HG02610 (cell line): ENCODE measurements around the gene GPR107.

Experiments
- ATAC-seq: cut with Tn5 transposase; IDR thresholded peaks from one replicate; pipeline ENCODE4 v1.9.1; 2021; ENCODE audit warnings: mild to moderate bottlenecking, moderate library complexity; ENCODE audit not compliant: unreplicated experiment

The GPR107 gene

DNA sequence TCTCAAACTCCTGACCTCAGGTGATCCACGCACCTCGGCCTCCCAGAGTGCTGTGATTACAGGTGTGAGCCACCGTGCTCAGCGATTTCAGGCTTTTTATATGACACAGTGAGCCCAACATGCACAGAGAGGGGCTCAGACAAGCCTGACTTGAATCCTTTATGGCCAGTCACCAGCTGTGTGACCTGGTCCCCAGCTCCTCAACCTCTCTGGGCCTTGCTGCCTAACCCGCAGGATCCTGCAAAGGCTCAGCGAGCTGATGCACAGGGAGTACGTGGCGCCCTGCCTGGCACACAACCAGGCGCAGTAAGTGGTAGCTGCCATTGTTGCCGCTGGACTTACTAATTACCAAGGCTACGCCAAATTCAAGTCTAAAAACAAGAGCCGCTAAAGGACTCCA is 101.9 kb downstream of the GPR107 start:
- no peak for ATAC-seq

DNA sequence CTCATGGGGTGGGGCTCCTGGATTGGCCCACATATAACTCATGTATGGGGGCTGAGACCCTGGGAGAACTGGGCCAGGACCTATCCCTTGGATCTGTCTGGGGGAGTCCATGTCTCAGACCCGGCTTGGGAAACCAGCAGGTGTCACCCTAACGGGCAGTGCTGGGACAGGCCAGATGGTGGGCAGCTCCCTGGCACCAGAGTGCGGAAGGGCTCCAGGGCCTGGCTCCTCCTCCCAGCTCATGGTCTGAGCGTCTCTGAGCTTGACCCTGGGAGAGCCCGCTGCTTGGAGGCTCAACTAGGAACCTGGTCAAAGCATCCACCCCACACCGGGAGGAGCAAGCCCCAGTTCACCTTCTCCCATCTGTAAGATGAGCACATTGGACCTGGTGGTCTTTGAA is 103.0 kb downstream of the GPR107 start:
- no peak for ATAC-seq

DNA sequence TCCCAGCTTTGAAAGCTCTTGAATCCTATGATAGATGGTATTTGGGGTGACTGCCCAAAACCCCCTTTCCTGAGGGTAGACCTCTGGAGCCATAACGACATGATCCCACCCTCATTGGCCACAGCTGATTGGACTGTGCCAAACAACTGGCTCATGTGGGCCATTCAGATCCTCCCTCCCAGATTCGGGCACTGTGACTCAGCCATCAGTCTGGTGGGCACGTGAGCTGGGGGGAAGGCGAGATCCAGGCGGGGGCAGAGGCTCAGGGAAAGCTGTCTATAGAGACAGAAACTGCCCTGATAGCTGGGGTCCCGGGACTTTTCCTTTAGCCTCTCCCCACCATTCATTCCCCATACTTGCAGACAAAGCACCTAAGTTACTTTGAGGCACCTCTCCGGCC is 103.4 kb downstream of the GPR107 start:
- no peak for ATAC-seq

DNA sequence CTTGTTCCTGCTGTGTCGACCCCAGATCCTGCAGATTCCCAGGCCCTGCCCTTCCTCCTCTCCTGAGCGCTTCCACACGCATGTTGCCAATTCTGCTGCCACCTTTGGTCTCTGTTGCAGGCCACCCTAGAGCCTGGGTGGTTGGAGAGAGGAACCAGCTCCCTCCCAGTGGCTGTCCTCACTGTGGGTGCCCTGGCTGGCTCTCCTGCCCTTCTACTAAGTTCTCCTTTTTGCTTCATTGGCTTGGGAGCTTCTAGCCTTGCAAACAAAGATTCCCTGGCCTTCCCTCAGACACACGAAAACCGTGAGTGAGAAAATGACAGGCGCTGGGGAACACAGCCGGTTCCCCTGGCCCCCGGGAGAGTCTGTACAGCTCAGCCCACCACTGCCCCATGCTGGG is 104.3 kb downstream of the GPR107 start:
- ATAC-seq: no peak

DNA sequence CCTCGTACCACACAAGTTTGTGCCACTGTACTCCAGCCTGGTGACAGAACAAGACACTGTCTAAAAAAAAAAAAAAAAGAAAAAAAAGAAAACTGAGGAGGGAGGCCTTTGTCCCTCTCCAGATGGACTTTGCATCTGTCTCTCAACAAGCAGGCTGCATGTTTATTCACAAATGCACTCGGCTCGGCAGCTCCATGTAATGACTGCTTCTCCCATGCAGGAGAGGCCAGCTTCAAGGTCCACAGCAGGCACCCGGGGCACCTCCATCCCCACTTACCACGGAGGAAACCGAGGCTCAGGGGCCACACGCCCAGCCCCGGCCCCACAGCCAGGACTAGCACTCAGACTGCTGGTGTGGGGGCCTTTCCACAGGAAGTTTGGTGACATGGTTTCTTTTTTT is 105.4 kb downstream of the GPR107 start:
- no peak for ATAC-seq

DNA sequence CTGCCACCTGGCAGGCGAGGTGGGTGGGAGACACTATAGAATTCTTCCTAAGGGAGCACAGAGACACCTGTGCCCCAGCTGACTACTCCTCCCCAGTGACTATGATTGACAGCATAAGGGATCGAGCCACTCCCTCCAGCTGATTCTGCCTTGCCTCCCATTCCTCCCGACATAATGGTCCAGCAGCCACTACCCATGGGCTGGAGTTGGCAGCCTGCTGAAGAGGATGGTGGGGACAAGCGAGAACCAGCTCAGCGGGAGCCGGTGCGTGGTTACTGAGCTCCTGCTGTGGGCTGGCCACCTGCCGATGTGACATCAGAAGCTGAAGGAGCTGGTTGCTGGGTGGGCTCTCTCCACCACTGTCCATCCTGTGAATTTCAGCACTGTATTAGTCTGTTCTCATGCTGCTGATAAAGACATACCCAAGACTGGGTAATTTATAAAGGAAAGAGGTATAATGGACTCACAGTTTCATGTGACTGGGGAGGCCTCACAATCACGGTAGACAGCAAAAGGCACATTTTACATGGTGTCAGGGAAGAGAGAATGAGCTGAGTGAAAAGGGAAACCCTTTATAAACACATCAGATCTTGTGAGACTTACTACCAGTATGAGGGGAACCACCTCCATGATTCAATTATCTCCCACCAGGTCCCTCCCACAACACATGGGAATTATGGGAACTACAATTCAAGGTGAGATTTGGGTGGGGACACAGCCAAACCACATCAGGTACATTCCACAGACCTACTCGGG is 106.4 kb downstream of the GPR107 start:
- no peak for ATAC-seq

DNA sequence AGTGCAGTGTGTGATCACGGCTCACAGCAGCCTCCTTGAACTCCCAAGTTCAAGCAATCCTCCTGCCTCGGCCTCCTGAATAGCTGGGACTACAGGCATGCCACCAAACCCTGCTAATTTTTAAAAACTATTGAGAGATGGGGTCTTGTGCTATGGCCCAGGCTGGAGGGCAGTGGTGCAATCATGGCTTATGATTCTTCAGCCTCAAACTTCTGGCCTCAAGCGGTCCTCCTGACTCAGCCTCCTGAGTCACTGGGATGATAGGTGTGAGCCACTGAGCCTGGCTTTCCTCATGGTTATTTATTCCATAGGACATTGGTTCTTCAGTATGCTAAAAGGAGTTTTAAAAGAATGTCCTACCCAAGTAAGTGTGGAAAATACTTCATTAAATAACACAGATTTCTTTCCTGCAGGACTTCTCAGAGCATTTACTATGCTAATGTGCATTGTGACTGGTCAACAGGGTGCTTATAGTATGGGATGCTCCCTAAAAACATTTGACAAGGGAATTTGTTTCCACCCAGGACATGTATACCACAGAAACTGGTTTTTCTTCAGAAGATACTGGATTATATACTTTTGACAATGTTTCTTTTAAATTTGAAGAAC is 107.3 kb downstream of the GPR107 start:
- no peak for ATAC-seq

DNA sequence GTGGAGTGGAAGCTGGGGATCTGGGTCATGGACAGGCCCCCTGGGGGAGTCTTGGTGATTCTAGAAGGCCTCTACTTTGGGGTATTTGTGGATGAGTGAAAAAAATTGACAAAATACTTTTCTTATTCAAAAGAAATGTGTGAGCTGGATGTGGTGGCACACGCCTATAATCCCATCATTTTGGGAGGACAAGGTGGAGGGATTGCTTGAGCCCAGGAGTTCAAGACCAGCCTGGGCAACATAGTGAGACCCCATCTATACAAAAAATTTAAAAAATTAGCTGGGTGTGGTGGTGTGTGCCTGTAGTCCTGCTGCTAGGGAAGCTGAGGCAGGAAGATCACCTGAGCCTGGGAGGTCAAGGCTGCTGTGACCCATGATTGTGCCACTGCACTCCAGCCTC is 111.9 kb downstream of the GPR107 start:
- ATAC-seq: no peak

DNA sequence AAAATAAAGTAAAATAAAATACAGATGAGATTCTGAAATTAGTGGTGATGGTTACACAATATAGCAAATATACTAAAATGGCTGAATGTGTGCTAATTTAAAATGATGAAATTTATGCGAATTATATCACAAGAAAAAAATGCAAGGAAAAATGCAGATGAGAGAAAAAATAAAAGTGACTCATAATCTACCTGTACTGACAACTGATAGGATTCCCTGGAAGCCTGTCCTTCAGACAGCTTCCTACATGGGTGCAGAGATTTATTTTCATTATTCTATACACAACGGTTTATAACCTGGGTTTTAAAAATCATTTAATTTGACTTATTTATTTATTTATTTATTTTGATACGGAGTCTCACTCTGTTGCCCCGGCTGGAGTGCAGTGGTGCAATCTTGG is 112.7 kb downstream of the GPR107 start:
- no peak for ATAC-seq

DNA sequence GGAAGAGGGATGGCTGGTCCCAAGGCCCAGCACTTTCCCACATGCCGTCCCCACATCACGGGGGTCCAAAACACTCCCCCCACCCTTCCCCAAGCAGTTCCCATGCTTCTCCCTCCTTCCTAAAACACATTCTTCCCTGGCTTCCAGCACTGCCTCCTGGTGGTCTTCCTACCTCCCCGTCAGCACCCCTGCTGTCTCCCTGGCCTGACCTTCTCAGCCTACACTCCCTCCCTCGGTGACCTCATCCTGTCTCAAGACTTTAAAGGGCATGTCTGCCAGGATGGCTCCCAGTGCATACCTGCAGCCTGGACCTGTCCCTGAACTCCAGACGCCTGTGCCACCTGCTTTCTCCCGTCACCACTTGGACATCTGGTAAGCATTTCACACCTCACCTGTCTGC is 114.2 kb downstream of the GPR107 start:
- no peak for ATAC-seq

DNA sequence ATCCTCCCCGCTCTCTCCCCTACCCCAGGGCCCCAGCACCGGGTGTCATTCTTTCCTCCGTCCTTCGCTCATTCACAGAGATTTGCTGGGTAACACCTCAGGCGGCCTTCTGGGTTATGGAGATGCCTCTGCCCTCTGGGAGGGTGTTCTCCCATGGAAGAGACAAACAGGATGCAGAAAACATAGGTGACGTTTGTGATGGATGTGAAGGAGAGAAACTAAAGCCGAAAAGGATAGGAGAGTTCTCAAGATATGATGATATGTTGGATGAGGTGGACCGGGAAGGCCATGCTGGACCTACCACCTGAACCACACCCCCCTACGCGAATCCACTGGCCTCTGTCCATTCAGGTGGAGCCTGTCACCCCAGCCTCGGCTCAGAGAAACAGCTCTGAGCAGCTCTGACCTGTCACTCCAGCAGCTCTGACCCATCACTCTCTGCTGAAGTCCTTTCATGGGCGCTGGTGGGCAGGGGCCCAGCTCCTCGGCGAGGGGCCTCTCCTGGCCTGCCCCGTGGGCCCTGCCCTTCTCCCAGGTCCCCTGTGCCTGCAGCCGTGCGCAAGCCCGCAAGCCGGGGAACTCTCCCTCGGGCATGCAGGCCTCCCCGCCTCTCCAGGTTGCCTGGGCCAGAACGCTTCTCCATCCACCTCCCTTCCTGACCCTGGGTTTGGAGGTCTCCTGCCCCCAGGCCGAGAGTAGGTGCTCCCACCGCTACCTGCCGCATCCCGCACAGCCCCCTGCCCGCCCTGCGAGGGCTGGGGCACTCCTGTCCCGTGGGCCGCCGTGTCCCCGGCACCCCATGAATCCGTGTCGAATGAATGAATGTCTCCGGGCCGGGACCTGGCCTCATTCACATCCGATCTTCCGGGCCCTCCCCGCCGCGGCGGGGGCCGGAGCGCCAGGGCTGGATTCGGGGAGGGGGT is 117.8 kb downstream of the GPR107 start:
- no peak for ATAC-seq

DNA sequence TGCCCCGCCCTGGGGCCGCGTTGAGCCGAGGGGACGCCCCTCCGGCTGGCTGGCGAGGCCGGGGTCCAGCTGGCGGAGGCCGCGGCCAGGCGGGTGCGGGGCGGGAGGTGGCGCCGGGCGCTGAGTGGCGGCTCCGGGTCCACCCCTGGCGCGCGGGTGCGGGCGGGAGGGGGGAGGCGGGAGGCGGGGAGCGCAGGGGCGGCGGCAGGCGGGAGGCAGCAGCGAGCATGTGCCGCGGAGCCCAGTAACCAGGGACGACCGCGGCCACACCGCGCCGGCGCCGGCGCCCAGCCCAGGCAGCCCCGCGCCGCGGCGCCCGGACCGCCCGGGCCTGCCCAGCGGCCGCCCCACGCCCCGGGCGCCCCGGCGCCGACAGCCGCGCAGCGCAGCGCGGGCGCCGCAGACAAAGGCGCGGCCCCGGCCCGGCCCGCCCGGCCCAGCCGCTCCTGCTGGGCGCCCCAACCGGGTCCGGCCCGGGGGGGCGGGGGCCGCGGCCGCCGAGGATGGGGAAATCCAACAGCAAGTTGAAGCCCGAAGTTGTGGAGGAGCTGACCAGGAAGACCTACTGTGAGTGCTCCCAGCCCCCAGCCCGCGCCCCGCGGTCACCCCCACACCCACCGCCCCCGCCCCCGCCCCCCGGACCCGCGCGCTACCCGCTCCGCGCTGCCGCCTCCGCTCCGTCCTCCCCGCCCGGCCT is 118.6 kb downstream of the GPR107 start, which contains the start of gene NCS1:
TSS of gene NCS1 (plus strand) at position 244 of the 697 bp plus-strand sequence. CDS start at position 504, 260 bp downstream.
- no peak for ATAC-seq

DNA sequence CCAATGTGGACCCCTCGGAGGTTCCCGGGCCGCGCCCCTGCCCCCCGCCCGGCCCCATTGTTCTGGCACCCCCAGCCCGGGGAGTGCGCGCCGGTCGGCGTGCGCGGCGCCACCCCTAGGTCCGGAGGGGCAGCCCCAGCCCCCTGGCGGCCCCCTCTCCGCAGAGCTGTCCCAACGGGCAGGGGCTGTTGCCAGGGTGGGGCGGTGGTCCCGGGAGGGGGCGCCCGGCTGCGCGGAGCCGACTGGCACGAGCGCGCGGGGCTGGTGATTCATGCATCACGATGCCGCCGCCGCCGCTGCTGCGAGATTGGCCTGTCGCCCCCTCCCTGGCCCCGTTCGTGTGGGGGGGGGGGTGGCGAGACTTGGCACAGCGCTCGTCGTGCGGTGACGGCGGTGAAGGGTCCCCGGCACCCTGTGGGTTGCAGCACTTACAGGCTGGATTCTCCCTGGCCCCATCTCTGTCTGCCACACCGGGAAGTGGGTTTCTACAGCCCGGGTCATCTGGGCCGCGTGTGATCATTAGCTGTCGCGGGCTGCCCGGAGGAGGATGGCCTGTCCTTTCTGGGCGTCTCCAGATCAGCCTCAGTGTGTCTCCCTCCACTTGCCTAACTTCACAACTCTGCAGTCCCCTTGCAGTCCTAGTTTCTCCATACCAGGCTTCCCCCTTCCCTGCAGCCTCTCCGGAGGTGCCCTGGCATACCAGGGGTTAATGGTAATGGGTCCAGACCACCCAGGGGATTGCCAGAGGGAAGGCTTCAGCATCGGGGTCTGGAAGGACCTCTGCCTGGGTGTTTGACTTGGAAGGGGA is 119.4 kb downstream of the GPR107 start:
- ATAC-seq: no peak

DNA sequence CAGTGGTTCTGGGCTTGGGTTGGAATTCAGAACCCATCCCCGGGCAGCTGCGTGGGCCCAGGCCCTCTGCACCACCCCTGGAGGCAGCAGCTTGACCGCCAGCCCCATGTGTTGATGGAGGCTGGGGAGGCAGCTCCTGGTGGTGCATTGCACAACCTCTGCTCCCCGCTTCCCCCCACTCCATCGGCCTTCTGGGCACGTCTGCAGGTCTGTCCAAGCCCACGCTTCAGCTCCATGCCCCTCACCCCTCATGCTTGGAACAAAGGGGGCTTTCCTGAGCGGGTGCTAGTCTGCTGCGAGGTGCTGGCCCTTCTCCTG is 119.9 kb downstream of the GPR107 start:
- ATAC-seq: no peak

DNA sequence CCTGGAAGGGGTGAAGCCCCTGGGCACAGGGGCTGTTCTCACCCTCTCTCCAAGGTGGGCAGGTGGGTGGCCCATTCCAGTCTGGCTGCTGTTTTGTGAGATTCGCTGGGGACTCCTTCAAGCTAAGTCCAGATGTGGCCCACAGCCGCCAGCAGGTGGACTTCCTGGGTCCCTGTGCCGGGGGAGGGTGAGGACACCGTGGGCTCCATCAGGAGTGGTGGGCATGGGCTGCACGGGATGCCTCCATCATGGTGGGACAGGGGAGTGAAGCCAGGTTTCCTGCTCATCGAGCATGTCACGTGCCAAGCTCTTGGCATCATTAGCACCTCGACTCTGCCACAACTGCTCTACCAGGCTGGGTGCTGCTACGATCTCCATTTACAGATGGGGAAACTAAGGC is 120.3 kb downstream of the GPR107 start:
- ATAC-seq: no peak

DNA sequence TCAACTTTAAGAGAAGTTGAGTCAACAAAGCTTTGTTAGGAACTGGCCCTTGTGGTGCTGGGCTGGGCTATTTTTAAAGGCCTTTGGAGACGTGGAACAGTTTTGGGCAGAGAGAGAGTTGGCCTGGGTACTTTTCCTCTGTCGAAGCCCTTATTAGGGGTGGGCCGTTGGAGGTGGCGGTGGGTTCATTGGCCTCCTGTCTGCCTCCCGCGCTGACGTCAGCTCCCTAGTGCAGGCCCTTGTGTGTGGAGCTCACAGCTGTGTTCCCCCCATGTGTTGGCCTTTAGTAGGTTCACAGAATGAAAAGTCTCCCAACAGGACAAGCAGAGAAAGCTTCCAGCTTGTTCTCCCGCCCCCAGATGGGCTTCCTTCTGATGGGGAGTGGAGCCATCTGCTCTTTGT is 121.2 kb downstream of the GPR107 start:
- ATAC-seq: no peak

DNA sequence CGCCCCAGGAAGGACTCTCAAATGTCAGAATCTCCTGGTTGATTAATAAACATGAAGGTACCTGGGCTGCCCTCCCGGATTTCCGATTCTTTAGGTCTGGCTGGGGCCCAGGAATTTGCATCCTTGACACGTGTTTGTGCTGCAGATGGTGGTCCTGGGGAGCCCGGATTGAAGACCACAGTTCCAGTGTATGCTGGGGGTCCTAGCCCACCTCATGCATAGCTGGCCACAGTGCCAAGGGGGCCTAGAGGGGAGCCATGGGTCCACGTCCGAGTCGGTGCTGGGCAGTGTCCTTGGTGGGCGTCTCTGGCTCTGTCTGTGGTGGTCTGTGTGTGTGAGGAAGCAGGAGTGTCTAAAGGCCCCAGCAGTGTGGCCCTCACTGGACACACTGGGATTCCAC is 121.6 kb downstream of the GPR107 start:
- ATAC-seq: no peak

DNA sequence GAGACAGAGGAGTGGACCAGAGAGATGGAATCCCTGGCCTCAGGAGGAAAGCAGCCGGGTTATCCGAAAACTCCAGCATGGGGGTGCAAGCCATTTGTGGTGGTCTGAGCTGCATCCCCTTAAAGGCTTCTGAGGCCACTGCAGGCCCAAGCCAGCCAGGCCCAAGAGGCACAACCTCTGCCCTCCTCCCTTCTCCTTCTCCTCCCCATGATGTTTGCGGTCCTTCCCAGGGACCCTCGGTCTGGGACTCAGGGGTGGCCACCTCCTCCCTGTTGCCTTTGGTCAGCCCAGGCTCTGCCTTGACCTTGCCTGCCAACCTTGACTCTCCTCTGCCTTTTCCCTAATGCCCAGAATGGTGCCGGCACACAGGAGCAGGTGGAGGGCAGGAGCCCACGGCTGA is 123.1 kb downstream of the GPR107 start:
- no peak for ATAC-seq

DNA sequence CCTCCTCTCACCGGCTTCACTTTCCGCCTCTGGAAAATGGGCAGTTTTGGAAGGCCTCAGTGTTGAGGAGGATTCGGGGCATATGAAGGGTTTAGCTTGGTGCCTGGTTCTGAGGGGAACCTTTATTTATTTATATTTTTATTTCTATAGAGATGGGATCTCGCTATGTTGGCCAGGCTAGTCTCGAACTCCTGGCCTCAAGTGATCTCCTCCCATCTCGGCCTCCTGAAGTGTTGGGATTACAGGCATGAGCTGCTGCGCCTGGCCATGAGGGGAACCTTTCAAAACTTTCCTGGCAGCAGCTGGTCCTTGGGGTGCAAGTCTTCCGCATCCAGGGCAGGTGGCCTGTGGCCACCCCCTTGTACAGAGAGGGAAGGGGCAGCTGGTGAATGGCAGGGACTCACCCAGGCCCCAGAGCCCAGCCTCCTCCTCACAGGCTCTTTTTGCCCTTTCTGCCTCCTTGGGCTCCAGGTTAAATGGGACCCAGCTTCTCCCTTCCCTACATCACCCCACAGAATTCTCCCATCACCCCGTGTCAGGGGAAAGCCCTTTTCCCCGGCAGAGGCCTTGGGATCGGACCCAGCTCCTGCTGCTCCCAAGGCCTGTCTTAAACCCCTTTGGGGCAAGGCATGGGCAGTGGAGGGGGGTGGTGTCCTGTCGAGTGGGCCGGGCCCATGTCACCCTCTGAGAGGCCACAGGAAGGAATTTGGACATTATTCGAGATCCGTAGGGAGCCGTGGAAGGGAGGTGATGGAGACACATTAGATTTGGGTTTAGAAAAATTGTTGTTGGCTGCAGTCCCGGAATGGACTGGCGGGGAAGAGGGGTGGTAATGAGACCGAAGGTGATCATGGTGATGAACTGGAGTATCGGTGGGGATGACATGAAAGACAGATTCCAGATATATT is 124.4 kb downstream of the GPR107 start:
- no peak for ATAC-seq
